PC-3 (cell line): ENCODE measurements around the gene GAB3. TPM values are rescaled to one million over a fixed set of nuclear protein-coding genes. Genes with fewer than 3 reads are reported as not detected.
A peak's percentile ranks its signal among the peaks of the same experiment; 100 is the strongest.

Source experiments
- ATAC-seq: fragments of 200-7000 bp; cut with Tn5 transposase; 2 replicates; pipeline ENCODE4 v1.9.1; 2020; ENCODE audit warnings: mild to moderate bottlenecking, moderate library complexity
- BruUV-seq: library from RNA; stranded (reverse); fragments of 400-500 nt; replicated peaks from 2 replicates; lab custom pipeline; 2021; lab: Mats Ljungman, UMichigan
- CTCF ChIA-PET: fragments of 300-600 bp; sonication (Branson Sonifier 250); formaldehyde crosslinking; loops from one replicate; lab custom pipeline; 2022; ENCODE audit warnings: antibody characterized with exemption; lab: Charles Lee
- POLR2A ChIA-PET: fragments of 300-600 bp; sonication (Branson Sonifier 250); formaldehyde crosslinking; loops from one replicate; lab custom pipeline; 2022; ENCODE audit warnings: antibody characterized with exemption; ENCODE audit not compliant: unreplicated experiment; lab: Charles Lee
- DNase-seq: peaks from one replicate; pipeline ENCODE4 v3.0.0-alpha.2; 2015
- H2AFZ ChIP-seq: fragments of 300-600 bp; sonication (generic); 2 replicates; pipeline ENCODE4 v1.6.0; 2016; ENCODE audit warnings: antibody characterized with exemption, low read length
- H3F3A ChIP-seq: fragments of 300-600 bp; sonication (generic); one replicate; pipeline ENCODE4 v1.6.0; 2017; ENCODE audit warnings: antibody characterized with exemption, low read length, control low read depth, mild to moderate bottlenecking; ENCODE audit not compliant: unreplicated experiment
- H3K27ac ChIP-seq: fragments of 300-600 bp; sonication (generic); 2 replicates; pipeline ENCODE4 v1.5.1; 2016; ENCODE audit warnings: mild to moderate bottlenecking, low read length
- H3K27me3 ChIP-seq: fragments of 300-600 bp; sonication (generic); 2 replicates; pipeline ENCODE4 v1.6.1; 2016; ENCODE audit warnings: low read length, mixed read lengths
- H3K36me3 ChIP-seq: fragments of 300-600 bp; sonication (generic); 2 replicates; pipeline ENCODE4 v1.6.1; 2016; ENCODE audit warnings: low read depth, mixed run types, low read length, mixed read lengths
- H3K4me1 ChIP-seq: fragments of 300-600 bp; sonication (generic); 2 replicates; pipeline ENCODE4 v1.5.1; 2016; ENCODE audit warnings: low read length; ENCODE audit not compliant: insufficient read depth
- H3K4me2 ChIP-seq: fragments of 300-600 bp; sonication (generic); 2 replicates; pipeline ENCODE4 v1.6.0; 2016; ENCODE audit warnings: low read length
- H3K4me3 ChIP-seq: fragments of 300-600 bp; sonication (generic); 2 replicates; pipeline ENCODE4 v1.5.1; 2016; ENCODE audit warnings: mild to moderate bottlenecking, low read length, mixed read lengths
- H3K79me2 ChIP-seq: fragments of 300-600 bp; sonication (generic); 2 replicates; pipeline ENCODE4 v1.6.1; 2017; ENCODE audit warnings: low read length, mixed read lengths
- H3K9ac ChIP-seq: fragments of 300-600 bp; sonication (generic); 2 replicates; pipeline ENCODE4 v1.6.0; 2016; ENCODE audit warnings: mild to moderate bottlenecking, low read length
- H3K9me2 ChIP-seq: fragments of 300-600 bp; sonication (generic); replicated peaks from 2 replicates; pipeline ENCODE4 v1.6.1; 2016; ENCODE audit warnings: mixed run types, low read length, mixed read lengths
- H3K9me3 ChIP-seq: fragments of 300-600 bp; sonication (generic); 2 replicates; pipeline ENCODE4 v1.6.1; 2016; ENCODE audit warnings: low read length, mixed read lengths
- H4K20me1 ChIP-seq: fragments of 300-600 bp; sonication (generic); 2 replicates; pipeline ENCODE4 v1.6.1; 2016; ENCODE audit warnings: low read length, mixed read lengths
- EZH2 ChIP-seq: fragments of 300-600 bp; sonication (generic); IDR thresholded peaks from one replicate; pipeline ENCODE4 v1.6.1; 2017; ENCODE audit warnings: antibody characterized with exemption, mild to moderate bottlenecking, low read length; ENCODE audit not compliant: unreplicated experiment
- EZH2phosphoT487 ChIP-seq: fragments of 300-600 bp; sonication (generic); IDR thresholded peaks from 2 replicates; pipeline ENCODE4 v1.6.1; 2018; ENCODE audit warnings: mild to moderate bottlenecking, antibody characterized with exemption, low read length, borderline replicate concordance
- intact Hi-C: fragments of 100-400 bp; cut with micrococcal nuclease; formaldehyde crosslinking; loops from 2 replicates; pipeline ENCODE4 v1.9.0; 2023
- total RNA-seq: library from RNA; depleted of rRNA; stranded (reverse); fragments of >200 nt; gene quantifications from 2 replicates; pipeline ENCODE4 v1.2.3, GENCODE V29; 2014
- TF ChIP-seq, protein P1 (sequence below): fragments of 300-600 bp; sonication (generic); conservative IDR thresholded peaks from 2 replicates; pipeline ENCODE4 v1.5.1; 2017; ENCODE audit warnings: antibody characterized with exemption, low read depth, mild to moderate bottlenecking, low read length

The GAB3 gene
- total RNA-seq, 1 experiment from 2014 or later: 3.1 TPM

DNA sequence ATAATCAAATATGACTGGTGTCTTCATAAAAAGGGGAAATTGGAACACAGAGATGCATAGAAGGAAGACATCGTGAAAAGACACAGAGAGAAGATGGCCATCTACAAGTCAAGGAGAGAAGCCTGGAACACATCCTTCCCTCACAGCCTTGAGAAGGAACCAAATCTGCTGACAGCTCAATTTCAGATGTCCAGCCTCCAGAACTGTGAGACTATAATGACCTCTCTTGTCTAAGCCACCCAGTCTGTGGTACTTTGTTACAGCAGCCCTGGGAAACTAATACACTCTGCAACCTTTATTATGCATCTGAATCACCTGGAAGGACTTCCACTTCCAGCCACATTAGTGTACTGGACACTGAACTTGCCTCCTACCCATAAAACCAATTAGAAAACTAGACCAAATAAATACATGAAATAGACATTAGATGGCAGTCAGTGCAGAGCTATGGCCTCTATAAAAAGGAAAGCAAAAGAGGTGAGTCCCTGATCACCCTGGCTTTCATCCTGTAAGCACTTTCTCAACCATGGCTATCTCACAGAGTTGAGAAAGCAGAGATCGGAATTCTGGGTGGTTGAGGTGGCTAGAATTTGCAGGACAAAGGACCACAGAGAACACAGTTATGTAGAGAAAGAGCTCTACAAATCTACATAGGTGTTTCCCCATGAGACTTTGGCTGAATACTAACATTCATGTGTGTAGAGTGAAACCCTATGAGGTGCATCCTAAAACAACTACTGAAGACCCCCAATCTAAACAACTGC is 25.7 kb downstream of the GAB3 start:
- no peak for TF ChIP-seq EZH2phosphoT487
- TF ChIP-seq, protein P1, sequence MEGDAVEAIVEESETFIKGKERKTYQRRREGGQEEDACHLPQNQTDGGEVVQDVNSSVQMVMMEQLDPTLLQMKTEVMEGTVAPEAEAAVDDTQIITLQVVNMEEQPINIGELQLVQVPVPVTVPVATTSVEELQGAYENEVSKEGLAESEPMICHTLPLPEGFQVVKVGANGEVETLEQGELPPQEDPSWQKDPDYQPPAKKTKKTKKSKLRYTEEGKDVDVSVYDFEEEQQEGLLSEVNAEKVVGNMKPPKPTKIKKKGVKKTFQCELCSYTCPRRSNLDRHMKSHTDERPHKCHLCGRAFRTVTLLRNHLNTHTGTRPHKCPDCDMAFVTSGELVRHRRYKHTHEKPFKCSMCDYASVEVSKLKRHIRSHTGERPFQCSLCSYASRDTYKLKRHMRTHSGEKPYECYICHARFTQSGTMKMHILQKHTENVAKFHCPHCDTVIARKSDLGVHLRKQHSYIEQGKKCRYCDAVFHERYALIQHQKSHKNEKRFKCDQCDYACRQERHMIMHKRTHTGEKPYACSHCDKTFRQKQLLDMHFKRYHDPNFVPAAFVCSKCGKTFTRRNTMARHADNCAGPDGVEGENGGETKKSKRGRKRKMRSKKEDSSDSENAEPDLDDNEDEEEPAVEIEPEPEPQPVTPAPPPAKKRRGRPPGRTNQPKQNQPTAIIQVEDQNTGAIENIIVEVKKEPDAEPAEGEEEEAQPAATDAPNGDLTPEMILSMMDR: 0 out of 2 replicates have a peak, but pooled peaks have one; percentile 8
- Histone ChIP-seq H3K9ac (no peak overlapping the region), H2AFZ (no peak overlapping the region), H3K27me3 (no peaks in the 10 kb centered on the region), H3K36me3 (no peaks in the 10 kb centered on the region), H3K79me2 (no peaks in the 10 kb centered on the region), H3K9me3 (no peaks in the 10 kb centered on the region), H3F3A (no peaks in the 10 kb centered on the region), H3K4me1 (peaks cover 20% of the 10 kb centered on the region), H3K4me3 (no peak overlapping the region), H3K4me2 (no peak overlapping the region), H4K20me1 (no peaks in the 10 kb centered on the region), H3K9me2 (no peaks in the 10 kb centered on the region), H3K27ac (no peak overlapping the region)
- ChIA-PET POLR2A (no interaction called here), CTCF (interaction anchor here (1.4 kb wide), 1 partner anchor 23 kb away, joined by 9 read pairs; no protein-coding TSS in a partner anchor)
- ATAC-seq: peak; percentile 30; the same call in 1 of the 2 replicates
- intact Hi-C loops: loop anchor here (1.0 kb wide), 1 partner anchor 23 kb away; no protein-coding TSS in a partner anchor
- no TSS peak for BruUV-seq
- no peak for DNase-seq

DNA sequence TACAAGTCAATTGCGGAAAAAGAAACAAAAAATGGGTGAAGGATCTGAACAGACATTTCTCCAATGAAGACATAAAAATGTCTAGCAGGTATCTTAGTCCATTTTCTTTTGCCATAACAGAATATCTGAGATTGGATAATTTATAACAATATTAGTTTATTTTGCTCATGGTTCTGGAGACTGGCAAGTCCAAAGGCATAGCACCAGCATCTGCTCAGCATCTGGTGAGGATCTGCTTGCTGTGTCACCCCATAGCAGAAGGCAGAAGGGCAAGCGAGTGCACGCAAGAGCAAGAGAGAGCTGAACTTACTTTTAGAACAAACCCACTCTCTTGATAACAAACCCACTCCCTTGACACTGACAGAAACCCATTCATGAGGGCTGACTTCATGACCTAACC is 29.7 kb downstream of the GAB3 start:
- no TSS peak for BruUV-seq
- no peak overlapping the region for H3K27ac ChIP-seq
- H4K20me1 ChIP-seq: no peaks in the 10 kb centered on the region
- no peaks in the 10 kb centered on the region for H3K9me3 ChIP-seq
- no peak overlapping the region for H3K9ac ChIP-seq
- no peak overlapping the region for H3K4me2 ChIP-seq
- TF ChIP-seq EZH2phosphoT487 (no peak), EZH2 (no peak)
- TF ChIP-seq, protein P1: no peak
- H3F3A ChIP-seq: no peaks in the 10 kb centered on the region
- no peaks in the 10 kb centered on the region for H3K27me3 ChIP-seq
- no peak for ATAC-seq
- DNase-seq: no peak
- intact Hi-C loops: no loop called here
- ChIA-PET POLR2A (no interaction called here), CTCF (no interaction called here)
- no peaks in the 10 kb centered on the region for H3K79me2 ChIP-seq
- H3K9me2 ChIP-seq: no peaks in the 10 kb centered on the region
- H3K4me3 ChIP-seq: no peak overlapping the region
- H2AFZ ChIP-seq: no peak overlapping the region
- peaks cover 26% of the 10 kb centered on the region for H3K4me1 ChIP-seq
- no peaks in the 10 kb centered on the region for H3K36me3 ChIP-seq

DNA sequence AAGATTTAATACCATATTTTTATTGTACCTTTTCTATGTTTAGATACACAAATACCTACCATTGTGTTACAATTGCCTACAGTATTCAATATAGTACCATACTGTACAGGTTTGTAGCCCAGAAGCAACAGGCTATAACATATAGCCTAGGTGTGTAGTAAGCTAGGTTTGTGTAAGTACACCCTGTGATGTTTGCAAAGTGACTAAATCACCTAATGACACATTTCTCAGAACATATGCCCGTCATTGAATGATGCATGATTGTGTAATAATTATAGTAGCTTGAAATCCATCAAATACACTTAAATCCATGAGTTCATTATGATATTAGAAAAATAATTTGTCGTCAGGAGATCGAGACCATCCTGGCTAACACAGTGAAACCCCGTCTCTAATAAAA is 30.8 kb downstream of the GAB3 start:
- no peaks in the 10 kb centered on the region for H3F3A ChIP-seq
- no peaks in the 10 kb centered on the region for H3K9me3 ChIP-seq
- no peaks in the 10 kb centered on the region for H3K79me2 ChIP-seq
- no TSS peak for BruUV-seq
- DNase-seq (peak; percentile 65), ATAC-seq (peak; percentile 61)
- H3K9ac ChIP-seq: peak overlapping the region; percentile 71
- H4K20me1 ChIP-seq: no peaks in the 10 kb centered on the region
- peak overlapping the region; percentile 95 for H3K27ac ChIP-seq
- intact Hi-C loops: no loop called here
- H3K4me2 ChIP-seq: peak overlapping the region; percentile 69
- peaks cover 26% of the 10 kb centered on the region for H3K4me1 ChIP-seq
- ChIA-PET CTCF (interaction anchor here (1.3 kb wide), 1 partner anchor 29 kb away, joined by 6 read pairs; no protein-coding TSS in a partner anchor), POLR2A (no interaction called here)
- H3K27me3 ChIP-seq: no peaks in the 10 kb centered on the region
- H3K9me2 ChIP-seq: no peaks in the 10 kb centered on the region
- no peak overlapping the region for H2AFZ ChIP-seq
- H3K4me3 ChIP-seq: peak overlapping the region; percentile 27; the same call in 1 of the 2 replicates
- TF ChIP-seq EZH2phosphoT487 (no peak), EZH2 (no peak)
- TF ChIP-seq, protein P1: no peak
- H3K36me3 ChIP-seq: no peaks in the 10 kb centered on the region
